ENCODE data around the gene RGP1. TPM values are rescaled to one million over a fixed set of nuclear protein-coding genes. Genes with fewer than 3 reads are reported as not detected.
A peak's percentile ranks its signal among the peaks of the same experiment; 100 is the strongest.

The RGP1 gene
- total RNA-seq, 1 donor from 2014 or later: 9.0 TPM

- DNase-seq (ENCODE audit: low read depth in 2 of 2): no peak
Observed at GRCh38 chr9:35719546-35719945, 29.5 kb upstream of the RGP1 start.

DNA sequence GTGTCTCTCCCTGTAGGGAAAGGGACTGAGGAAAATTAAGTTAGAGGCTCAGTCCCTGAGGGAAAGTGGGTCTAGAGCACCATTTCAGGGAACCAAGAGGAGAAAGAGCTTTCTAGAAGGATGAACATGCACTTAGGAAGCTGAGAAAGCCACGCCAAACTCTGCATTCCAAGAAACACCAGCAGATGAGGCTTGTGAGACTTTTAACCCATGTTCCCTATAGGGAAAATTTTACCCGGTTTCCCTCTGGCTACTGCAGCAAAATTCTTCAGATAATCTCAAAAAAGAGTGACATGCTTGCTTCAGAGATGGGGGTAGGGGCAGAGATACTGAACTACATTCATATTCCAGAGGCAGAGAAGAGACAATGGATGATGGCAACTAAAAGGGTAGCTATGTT lies 25.7 kb upstream of the RGP1 start:
- DNase-seq (ENCODE audit: low read depth in 2 of 2): no peak

DNA sequence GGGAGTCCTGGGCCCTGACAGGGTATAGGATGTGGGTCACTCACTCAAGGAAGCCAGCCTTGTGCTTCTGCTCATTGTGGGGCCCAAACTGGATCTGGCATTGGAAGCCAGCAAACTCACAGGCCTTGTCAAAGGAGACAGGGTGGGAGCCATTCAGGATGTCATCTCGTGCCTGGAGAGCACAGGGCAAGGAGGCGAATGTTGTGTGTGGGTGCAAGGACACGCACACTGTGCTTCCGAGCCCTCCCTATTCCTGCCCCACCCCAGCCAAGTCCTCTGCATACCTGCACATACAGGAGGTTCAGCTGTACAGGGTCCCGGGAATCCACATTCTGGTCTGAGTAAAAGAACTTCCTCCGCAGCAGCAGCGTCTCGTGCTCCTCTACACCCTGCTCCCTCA lies 25.2 kb upstream of the RGP1 start:
- DNase-seq (ENCODE audit: low read depth in 2 of 2): no peak

DNA sequence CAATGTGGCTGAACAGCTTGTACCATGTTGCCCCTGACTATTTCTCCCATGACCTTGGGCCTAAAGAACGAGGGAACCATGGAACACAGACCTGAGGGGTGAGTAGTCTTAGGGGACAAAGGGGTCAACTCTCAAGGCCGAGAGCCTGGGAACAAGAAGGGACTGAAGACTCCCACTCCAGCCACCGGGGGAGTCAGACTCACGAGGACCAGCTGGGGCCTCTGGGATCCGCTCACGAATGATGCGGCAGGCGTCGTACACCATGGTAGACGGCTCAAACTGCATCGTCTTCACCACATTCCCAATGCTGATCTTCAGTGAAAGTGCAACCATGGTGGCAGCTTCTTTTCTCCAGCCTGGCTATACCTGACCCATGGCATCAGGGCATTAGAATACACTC lies 23.7 kb upstream of the RGP1 start:
- DNase-seq (ENCODE audit: low read depth in 2 of 2): no peak

DNA sequence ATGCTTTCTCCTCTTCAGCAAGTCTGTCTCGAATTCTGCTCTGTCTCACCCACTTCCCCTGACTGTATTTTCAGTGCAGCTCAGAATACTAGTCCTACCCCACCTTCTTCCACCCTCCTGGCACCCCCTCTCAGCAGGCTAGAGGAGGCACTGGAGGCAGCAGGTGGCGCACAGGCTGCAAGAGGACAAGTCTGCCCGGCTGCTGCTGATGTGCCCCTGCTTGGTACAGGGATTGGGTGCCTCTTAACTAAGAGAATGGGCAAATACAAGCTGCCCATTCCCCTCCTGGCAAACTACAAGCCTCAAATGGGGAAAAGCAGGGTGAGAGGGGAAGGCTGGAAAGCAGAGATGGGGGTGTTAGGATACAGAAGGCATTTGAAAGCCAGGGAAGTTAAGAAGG lies 22.2 kb upstream of the RGP1 start:
- DNase-seq (ENCODE audit: low read depth in 2 of 2): peak in 1 of 2 donors; percentile 57

DNA sequence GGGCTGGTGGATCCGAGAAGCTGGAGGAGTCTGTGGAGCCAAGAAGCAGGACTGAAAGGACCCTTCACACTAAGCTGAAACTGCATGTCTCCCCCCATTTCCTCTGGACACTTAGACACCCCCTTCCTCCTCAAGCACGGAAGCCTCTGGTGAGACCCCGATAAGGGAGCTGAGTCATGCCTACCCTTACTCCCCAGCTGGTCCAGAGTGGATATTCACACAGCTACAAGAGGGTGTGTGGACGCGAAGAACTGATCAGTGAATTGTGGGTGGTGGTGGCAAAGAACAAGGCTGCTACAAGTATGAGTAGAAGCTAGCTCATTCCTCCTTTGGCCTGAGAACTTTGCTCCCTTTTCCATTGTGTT lies 21.4 kb upstream of the RGP1 start:
- peak in 1 of 2 donors; percentile 42 for DNase-seq (ENCODE audit: low read depth in 2 of 2)

DNA sequence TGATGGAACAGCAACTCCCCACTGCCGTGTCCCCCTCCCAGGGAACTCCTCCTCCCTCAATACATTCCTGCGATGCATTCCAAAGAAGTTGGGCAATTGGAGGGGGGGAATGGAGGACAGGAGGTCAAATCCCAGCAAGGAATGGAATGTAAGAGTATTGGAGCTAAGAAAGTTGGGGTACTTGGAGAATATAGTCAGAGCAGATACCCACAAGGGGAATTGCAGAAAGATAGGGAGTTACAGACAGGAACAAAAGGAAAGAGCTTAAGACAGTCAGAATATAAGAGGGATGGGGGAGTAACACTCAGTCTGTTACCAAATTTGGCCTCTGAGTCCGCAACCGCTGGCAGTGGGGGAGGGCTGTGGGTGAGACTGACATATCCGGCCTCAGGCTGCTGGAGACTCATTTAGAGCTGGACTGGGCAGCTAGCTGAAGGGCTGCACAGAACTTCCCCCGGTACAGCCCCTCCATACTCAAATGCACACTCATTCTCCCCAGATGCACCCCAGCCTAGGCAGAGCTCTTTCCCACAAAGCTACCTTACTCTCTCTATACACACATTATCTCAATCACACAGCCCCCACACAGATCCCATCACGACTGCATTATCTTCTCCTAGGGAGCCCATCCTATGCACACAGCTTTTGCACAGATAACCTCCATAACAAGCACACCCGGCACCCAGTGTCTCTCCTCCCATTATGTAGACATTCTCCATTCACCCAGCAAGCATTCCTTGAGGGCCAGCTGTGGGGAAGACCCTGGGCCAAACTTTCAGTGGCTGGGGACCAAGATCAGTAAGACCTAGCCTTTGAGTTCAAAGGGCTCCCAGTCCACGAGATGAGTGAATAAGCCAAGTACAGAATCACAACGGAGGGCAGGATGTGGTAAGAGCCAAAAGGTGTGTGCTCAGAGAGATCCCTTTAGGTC lies 20.8 kb upstream of the RGP1 start:
- peak in 1 of 2 donors; percentile 52 for DNase-seq (ENCODE audit: low read depth in 2 of 2)

GRCh38 chr9:35729101-35729500 lies 20.0 kb upstream of the RGP1 start:
- DNase-seq (ENCODE audit: low read depth in 2 of 2): no peak

DNA sequence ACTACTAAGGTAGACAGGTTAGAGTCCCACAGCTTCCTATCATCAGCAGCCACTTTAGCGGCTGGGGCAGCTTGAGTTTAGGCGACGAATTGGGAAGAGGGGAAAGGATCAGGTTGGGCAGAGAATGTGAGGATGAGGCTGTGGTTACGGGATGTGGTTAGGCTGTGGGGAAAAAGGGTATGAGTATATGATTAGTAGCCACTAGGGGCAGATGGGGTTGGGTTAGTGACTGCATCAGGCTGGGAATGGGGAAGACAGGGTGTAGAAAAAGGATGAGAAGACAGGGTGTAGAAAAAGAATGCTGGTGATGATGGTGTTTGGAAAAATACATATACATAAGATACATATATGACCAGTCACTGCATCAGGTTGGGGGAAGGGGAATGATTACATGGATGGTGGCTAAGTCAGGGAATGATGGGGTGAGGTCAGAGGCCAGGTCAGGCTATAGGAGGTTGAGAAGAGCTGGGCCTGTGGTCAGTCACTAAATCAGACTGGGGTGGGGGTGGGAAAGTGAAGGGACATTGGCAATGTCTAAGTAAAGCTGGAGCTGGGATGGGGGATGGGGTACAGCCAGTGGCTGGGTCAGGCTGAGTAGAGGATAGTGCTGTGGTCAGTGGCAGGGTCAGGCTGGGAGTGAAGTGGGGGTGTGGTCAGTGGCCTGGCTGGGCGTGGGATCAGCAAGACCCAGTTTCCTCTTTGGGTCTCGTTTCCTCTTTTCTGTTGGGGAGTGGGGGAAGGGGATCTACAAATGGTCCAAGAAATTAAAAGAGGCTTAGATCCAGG lies 19.2 kb upstream of the RGP1 start:
- peak in 1 of 2 donors; percentile 60 for DNase-seq (ENCODE audit: low read depth in 2 of 2)

- no peak for DNase-seq (ENCODE audit: low read depth in 2 of 2)
Observed at GRCh38 chr9:35730486-35730854, 18.6 kb upstream of the RGP1 start.

GRCh38 chr9:35731415-35732184 lies 17.5 kb upstream of the RGP1 start:
- DNase-seq (ENCODE audit: low read depth in 2 of 2): peak; percentile 27 to 56

DNA sequence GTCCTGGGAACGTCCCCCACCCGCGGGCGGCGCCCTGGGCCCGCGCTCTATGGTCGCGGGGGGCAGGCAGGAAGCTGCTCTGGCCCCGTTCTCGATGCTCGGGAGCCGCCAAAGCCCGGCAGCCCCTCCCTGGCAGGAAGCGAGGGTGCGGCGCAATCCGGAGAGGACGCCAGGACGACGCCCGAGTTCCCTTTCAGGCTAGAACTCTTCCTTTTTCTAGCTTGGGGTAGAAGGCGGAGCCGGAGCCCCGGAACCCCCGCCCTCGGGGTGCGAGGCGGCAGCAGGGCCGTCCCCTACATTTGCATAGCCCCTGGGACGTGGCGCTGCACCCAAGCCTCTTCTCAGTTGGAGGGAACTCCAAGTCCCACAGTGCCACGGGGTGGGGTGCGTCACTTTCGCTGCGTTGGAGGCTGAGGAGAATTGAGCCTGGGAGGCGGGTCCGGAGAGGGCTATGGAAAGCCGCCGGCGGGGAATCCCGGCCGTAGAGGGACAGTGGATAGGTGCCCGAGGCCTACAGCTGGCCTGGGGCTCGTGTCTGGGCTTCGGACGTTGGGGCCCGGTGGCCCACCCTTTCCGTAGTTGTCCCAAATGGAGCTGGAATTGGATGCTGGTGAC lies 16.8 kb upstream of the RGP1 start, which contains the start of the genes CREB3 and TLN1:
Gene CREB3, plus strand, starts transcription at position 482 of the 615 bp plus-strand sequence. Its CDS starts 107 bp downstream, at position 589.
Gene TLN1, minus strand, starts transcription at position 11 of the 615 bp plus-strand sequence. CDS start 6,501 bp downstream, outside the sequence.
- DNase-seq (ENCODE audit: low read depth in 2 of 2): peak; percentile 96 to 99

DNA sequence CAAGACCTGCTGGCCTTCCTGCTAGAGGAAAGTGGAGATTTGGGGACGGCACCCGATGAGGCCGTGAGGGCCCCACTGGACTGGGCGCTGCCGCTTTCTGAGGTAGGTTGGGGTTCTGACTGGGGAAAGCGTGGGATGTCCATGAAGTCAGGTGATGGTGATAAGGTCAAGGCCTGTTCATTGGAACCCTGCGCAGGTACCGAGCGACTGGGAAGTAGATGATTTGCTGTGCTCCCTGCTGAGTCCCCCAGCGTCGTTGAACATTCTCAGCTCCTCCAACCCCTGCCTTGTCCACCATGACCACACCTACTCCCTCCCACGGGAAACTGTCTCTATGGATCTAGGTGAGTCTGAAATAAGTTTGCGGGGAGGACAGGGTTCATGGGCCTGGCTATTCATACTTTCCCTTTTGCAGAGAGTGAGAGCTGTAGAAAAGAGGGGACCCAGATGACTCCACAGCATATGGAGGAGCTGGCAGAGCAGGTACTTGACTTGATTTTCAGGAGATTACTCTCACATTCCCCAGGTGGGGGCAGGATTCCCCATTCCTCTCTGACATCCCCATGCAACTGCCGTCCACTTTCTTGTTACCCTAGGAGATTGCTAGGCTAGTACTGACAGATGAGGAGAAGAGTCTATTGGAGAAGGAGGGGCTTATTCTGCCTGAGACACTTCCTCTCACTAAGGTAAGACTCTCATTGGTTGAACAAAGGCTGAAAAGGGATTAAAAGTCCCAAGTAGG lies 16.1 kb upstream of the RGP1 start:
- peak in 1 of 2 donors; percentile 74 for DNase-seq (ENCODE audit: low read depth in 2 of 2)

- DNase-seq (ENCODE audit: low read depth in 2 of 2): no peak
Observed at GRCh38 chr9:35734096-35734495, 15.0 kb upstream of the RGP1 start.

DNA sequence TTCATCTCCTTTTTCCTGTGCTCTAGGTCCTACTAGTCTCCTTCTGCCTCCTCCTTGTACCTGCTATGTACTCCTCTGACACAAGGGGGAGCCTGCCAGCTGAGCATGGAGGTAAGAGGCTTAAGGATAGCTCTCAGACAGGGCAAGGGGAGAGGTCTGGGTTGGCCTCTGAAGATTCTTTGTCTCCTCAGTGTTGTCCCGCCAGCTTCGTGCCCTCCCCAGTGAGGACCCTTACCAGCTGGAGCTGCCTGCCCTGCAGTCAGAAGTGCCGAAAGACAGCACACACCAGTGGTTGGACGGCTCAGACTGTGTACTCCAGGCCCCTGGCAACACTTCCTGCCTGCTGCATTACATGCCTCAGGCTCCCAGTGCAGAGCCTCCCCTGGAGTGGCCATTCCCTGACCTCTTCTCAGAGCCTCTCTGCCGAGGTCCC lies 12.9 kb upstream of the RGP1 start:
- DNase-seq (ENCODE audit: low read depth in 2 of 2): peak in 1 of 2 donors; percentile 84

- DNase-seq (ENCODE audit: low read depth in 2 of 2): no peak
Observed at GRCh38 chr9:35737143-35737542, 11.9 kb upstream of the RGP1 start.

- DNase-seq (ENCODE audit: low read depth in 2 of 2): no peak
Observed at GRCh38 chr9:35738186-35738585, 10.9 kb upstream of the RGP1 start.

GRCh38 chr9:35738924-35739323 lies 10.2 kb upstream of the RGP1 start:
- no peak for DNase-seq (ENCODE audit: low read depth in 2 of 2)

GRCh38 chr9:35740243-35740642 lies 8.8 kb upstream of the RGP1 start:
- no peak for DNase-seq (ENCODE audit: low read depth in 2 of 2)

DNA sequence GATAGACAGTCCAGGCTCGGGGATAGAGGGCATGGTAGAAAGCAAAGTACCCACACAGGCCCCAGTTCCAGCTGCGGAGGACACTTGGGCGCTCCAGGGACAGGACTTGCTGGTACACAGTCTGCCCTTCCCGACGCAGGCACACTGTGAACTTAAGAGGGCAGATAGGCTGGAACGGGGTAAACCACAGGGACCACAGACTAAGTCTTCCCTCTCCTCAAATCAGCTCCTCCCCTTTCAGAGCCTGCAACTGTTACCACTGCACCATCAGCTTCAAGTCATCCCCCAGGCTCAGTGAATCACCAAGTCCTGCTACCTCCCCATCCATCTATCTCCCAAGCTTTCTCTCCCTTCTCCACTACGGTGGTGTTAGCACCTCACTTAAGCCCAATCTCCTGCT lies 7.3 kb upstream of the RGP1 start:
- DNase-seq (ENCODE audit: low read depth in 2 of 2): no peak

Data from dermis microvascular lymphatic vessel endothelial cell (primary cell).